ENCODE data around the gene RAD51B. TPM values are rescaled to one million over a fixed set of nuclear protein-coding genes. Genes with fewer than 3 reads are reported as not detected.

RAD51B gene
- total RNA-seq, 1 experiment from 2014 or later: 16.7 TPM

DNA sequence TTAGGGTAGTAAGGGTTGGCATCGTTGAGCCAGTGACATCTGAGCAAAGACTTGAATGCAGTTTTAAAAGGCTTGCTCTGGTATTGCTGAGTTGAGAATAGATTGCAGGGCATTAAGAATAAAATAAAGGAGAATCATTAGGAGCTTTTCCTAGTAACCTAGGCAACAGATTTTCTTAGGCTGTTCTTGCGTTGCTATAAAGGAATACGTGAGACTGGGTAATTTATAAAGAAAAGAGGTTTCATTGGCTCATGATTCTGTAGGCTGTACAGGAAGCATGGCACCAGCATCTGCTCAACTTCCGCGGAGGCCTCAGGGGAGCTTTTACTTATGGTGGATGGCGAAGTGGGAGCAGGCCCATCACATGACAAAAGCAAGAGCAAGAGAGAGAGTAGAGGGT is 97.4 kb downstream of the RAD51B start:
- Histone ChIP-seq H3K4ac (ENCODE audit: low read depth, low read length) (no peak overlapping the region), H3T11ph (ENCODE audit: low read length) (no peak overlapping the region), H4K8ac (replicated peaks; ENCODE audit: insufficient read length, low read depth, low read length) (no peak overlapping the region), H3K23me2 (ENCODE audit: insufficient read length, low read depth, low read length, poor library complexity, severe bottlenecking) (no peaks in the 10 kb centered on the region), H2BK120ac (ENCODE audit: low read depth, low read length, poor library complexity, severe bottlenecking) (no peak overlapping the region), H3K4me1 (ENCODE audit: insufficient read depth, low read length) (0 out of 2 replicates have a peak, but pooled peaks cover 2% of the 10 kb centered on the region), H3K9me3 (ENCODE audit: control insufficient read depth, low read depth, low read length) (no peaks in the 10 kb centered on the region), H2AK5ac (ENCODE audit: insufficient read length, low read length) (no peak overlapping the region), H3K14ac (ENCODE audit: insufficient read depth, low read length) (no peak overlapping the region), H3K23ac (ENCODE audit: insufficient read length, low read depth, low read length) (no peak overlapping the region), H3K4me2 (ENCODE audit: insufficient read depth, insufficient read length, low read length) (no peak overlapping the region), H3K27me3 (ENCODE audit: insufficient read depth, low read length) (no peaks in the 10 kb centered on the region), H3K27ac (ENCODE audit: insufficient read length, low read depth, low read length) (no peak overlapping the region), H2BK5ac (ENCODE audit: insufficient read length, low read length) (no peak overlapping the region), H4K20me1 (ENCODE audit: control insufficient read depth, insufficient read depth, insufficient read length) (no peaks in the 10 kb centered on the region), H3K9ac (ENCODE audit: extremely low read depth, insufficient read length, low read length) (no peak overlapping the region), H2BK20ac (ENCODE audit: low read depth, low read length, poor library complexity, severe bottlenecking) (no peak overlapping the region), H3K56ac (ENCODE audit: insufficient read length, low read depth, low read length) (no peak overlapping the region), H3K18ac (ENCODE audit: insufficient read length, low read depth, low read length) (no peak overlapping the region), H4K5ac (ENCODE audit: insufficient read length, low read depth, low read length) (no peak overlapping the region), H3K79me2 (ENCODE audit: insufficient read depth, low read length) (no peaks in the 10 kb centered on the region), H2AFZ (ENCODE audit: low read length) (no peak overlapping the region), H2BK15ac (ENCODE audit: low read depth, low read length) (no peak overlapping the region), H4K91ac (ENCODE audit: insufficient read length, low read depth, low read length) (no peak overlapping the region), H3K79me1 (ENCODE audit: insufficient read depth, low read depth, low read length, poor library complexity, severe bottlenecking) (no peaks in the 10 kb centered on the region), H2BK12ac (ENCODE audit: insufficient read length, low read depth, low read length) (no peak overlapping the region)
- TF ChIP-seq, protein P1, sequence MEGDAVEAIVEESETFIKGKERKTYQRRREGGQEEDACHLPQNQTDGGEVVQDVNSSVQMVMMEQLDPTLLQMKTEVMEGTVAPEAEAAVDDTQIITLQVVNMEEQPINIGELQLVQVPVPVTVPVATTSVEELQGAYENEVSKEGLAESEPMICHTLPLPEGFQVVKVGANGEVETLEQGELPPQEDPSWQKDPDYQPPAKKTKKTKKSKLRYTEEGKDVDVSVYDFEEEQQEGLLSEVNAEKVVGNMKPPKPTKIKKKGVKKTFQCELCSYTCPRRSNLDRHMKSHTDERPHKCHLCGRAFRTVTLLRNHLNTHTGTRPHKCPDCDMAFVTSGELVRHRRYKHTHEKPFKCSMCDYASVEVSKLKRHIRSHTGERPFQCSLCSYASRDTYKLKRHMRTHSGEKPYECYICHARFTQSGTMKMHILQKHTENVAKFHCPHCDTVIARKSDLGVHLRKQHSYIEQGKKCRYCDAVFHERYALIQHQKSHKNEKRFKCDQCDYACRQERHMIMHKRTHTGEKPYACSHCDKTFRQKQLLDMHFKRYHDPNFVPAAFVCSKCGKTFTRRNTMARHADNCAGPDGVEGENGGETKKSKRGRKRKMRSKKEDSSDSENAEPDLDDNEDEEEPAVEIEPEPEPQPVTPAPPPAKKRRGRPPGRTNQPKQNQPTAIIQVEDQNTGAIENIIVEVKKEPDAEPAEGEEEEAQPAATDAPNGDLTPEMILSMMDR (conservative IDR thresholded peaks at IDR 0.05): no peak
- no peak for DNase-seq
- Mint-ChIP-seq H3K4me3 (no peak overlapping the region), H3K36me3 (ENCODE audit: insufficient read depth in 1 of 3, low read depth in 3 of 3) (no peaks in the 10 kb centered on the region), H3K27ac (no peak overlapping the region), H3K4me1 (no peaks in the 10 kb centered on the region), H3K9me3 (no peaks in the 10 kb centered on the region), H3K27me3 (ENCODE audit: low read depth) (no peaks in the 10 kb centered on the region)
- no CpG with 5 or more reads among the region's 6 CpGs for WGBS (ENCODE audit: extremely low coverage, insufficient read length, low lambda C conversion rate)
